Measurements from ENCODE around the gene ICAM1. TPM values are rescaled to one million over a fixed set of nuclear protein-coding genes. Genes with fewer than 3 reads are reported as not detected.

Gene ICAM1
- total RNA-seq, 1 experiment from 2014 or later = 2.3 TPM

- Mint-ChIP-seq H3K27ac (no peak overlapping the region), H3K36me3 (ENCODE audit: insufficient read depth in 1 of 3, low read depth in 3 of 3) (no peaks in the 10 kb centered on the region), H3K27me3 (ENCODE audit: low read depth) (no peaks in the 10 kb centered on the region; the same call in 1 of the 2 replicates), H3K9me3 (no peaks in the 10 kb centered on the region; a peak in 1 of 5 replicates), H3K4me1 (peaks cover 0 to 4% of the 10 kb centered on the region in 2 experiments; a peak in 1 of 4 replicates), H3K4me3 (no peak overlapping the region)
- Histone ChIP-seq H3K18ac (ENCODE audit: insufficient read length, low read depth, low read length) (no peak overlapping the region), H2BK120ac (ENCODE audit: low read depth, low read length, poor library complexity, severe bottlenecking) (no peak overlapping the region), H3K56ac (ENCODE audit: insufficient read length, low read depth, low read length) (no peak overlapping the region), H4K5ac (ENCODE audit: insufficient read length, low read depth, low read length) (no peak overlapping the region), H2BK5ac (ENCODE audit: insufficient read length, low read length) (no peak overlapping the region), H3K9me3 (ENCODE audit: control insufficient read depth, low read depth, low read length) (no peaks in the 10 kb centered on the region), H3K79me1 (ENCODE audit: insufficient read depth, low read depth, low read length, poor library complexity, severe bottlenecking) (no peaks in the 10 kb centered on the region), H3K23ac (ENCODE audit: insufficient read length, low read depth, low read length) (no peak overlapping the region), H3K27ac (ENCODE audit: insufficient read length, low read depth, low read length) (no peak overlapping the region), H2AFZ (ENCODE audit: low read length) (no peak overlapping the region), H3K23me2 (ENCODE audit: insufficient read length, low read depth, low read length, poor library complexity, severe bottlenecking) (no peaks in the 10 kb centered on the region), H2BK12ac (ENCODE audit: insufficient read length, low read depth, low read length) (no peak overlapping the region), H3K4me1 (ENCODE audit: insufficient read depth, low read length) (no peaks in the 10 kb centered on the region), H2AK5ac (ENCODE audit: insufficient read length, low read length) (no peak overlapping the region), H3K4me2 (ENCODE audit: insufficient read depth, insufficient read length, low read length) (no peak overlapping the region), H3K14ac (ENCODE audit: insufficient read depth, low read length) (no peak overlapping the region), H3K4ac (ENCODE audit: low read depth, low read length) (no peak overlapping the region), H3K27me3 (ENCODE audit: insufficient read depth, low read length) (no peaks in the 10 kb centered on the region), H2BK20ac (ENCODE audit: low read depth, low read length, poor library complexity, severe bottlenecking) (no peak overlapping the region), H3K9ac (ENCODE audit: extremely low read depth, insufficient read length, low read length) (no peak overlapping the region), H4K8ac (replicated peaks; ENCODE audit: insufficient read length, low read depth, low read length) (no peak overlapping the region), H3T11ph (ENCODE audit: low read length) (no peak overlapping the region), H3K79me2 (ENCODE audit: insufficient read depth, low read length) (no peaks in the 10 kb centered on the region), H2BK15ac (ENCODE audit: low read depth, low read length) (no peak overlapping the region), H4K20me1 (ENCODE audit: control insufficient read depth, insufficient read depth, insufficient read length) (no peaks in the 10 kb centered on the region), H4K91ac (ENCODE audit: insufficient read length, low read depth, low read length) (no peak overlapping the region)
- DNase-seq = no peak
- no CpG with 5 or more reads among the region's 6 CpGs for WGBS (ENCODE audit: extremely low coverage, insufficient read length, low lambda C conversion rate)
- no peak for TF ChIP-seq CTCF (conservative IDR thresholded peaks at IDR 0.05)
These were observed 24.4 kb upstream of the ICAM1 start for GRCh38 chr19:10246511-10246910.
